Measurements from ENCODE around the gene SND1.

DNA sequence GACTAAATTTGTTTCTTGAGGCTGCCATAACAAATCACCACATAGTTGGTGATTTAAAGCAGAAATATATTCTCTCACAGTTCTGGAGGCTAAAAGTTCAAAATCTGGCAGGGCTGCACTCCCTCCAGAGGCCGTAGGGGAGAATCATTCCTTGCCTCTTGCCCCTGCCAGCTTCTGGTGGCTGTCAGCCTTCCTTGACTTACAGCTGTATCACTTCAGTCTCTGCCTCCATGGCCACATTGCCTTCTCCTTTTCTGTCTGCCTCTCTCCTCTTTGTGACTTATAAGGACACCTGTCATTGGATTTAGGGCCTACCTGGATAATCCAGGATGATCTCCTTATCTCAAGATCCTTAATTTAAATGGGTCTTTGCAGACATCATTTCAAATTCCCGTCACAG, 385.1 kb downstream of the SND1 start:
- TF ChIP-seq CTCF (IDR thresholded peaks at IDR 0.05; ENCODE audit: extremely low read depth in 1 of 2, insufficient read depth in 1 of 2, low read depth in 1 of 2, low read length in 2 of 2) (no peak), POLR2A (IDR thresholded peaks at IDR 0.05; ENCODE audit: low read depth, low read length) (no peak), POLR2AphosphoS5 (IDR thresholded peaks at IDR 0.05; ENCODE audit: insufficient read depth, low read depth, low read length) (no peak), EZH2 (IDR thresholded peaks at IDR 0.05; ENCODE audit: borderline replicate concordance, low read depth, low read length, severe bottlenecking) (no peak), JUN (IDR thresholded peaks at IDR 0.05; ENCODE audit: borderline replicate concordance, insufficient read depth, insufficient read length, low read depth) (no peak), GATA2 (IDR thresholded peaks at IDR 0.05; ENCODE audit: insufficient read depth, insufficient read length, low read depth, low read length) (no peak)
- TF ChIP-seq, protein P1, sequence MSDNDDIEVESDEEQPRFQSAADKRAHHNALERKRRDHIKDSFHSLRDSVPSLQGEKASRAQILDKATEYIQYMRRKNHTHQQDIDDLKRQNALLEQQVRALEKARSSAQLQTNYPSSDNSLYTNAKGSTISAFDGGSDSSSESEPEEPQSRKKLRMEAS (IDR thresholded peaks at IDR 0.05; ENCODE audit: insufficient read depth, insufficient read length) = no peak

Measured in endothelial cell of umbilical vein (primary cell).